Astrocyte (in vitro differentiated cells and primary cell): ENCODE data around the gene KLHL25.

Experiments used
- CTCF ChIP-seq: IDR thresholded peaks from 2 replicates; pipeline ENCODE4 v1.5.1; 2011; ENCODE audit warnings: low read depth, mild to moderate bottlenecking, inconsistent platforms, low read length, moderate library complexity; ENCODE audit not compliant: insufficient read depth
- EZH2 ChIP-seq: IDR thresholded peaks from 2 replicates; pipeline ENCODE4 v1.6.1; 2012; ENCODE audit warnings: mild to moderate bottlenecking, low read length, inconsistent platforms; ENCODE audit not compliant: insufficient read depth

GRCh38 chr15:85834651-85835050, 39.9 kb upstream of the KLHL25 start:
- TF ChIP-seq CTCF (no peak), EZH2 (no peak)
